HG03442 (cell line): ENCODE results near the gene CAB39L.
A peak's percentile ranks its signal among the peaks of the same experiment; 100 is the strongest.

Experiments used
- ATAC-seq: cut with Tn5 transposase; IDR thresholded peaks from one replicate; pipeline ENCODE4 v1.9.1; 2021; ENCODE audit warnings: mild to moderate bottlenecking, moderate library complexity; ENCODE audit not compliant: unreplicated experiment

Gene CAB39L

GRCh38 chr13:49443704-49444523, at the start of gene CAB39L, which contains the start of gene SETDB2:
TSS of gene CAB39L (minus strand) at chr13:49444064. CDS start at chr13:49382910, 61,154 bp downstream.
TSS of gene SETDB2 (plus strand) at chr13:49444274. CDS start at chr13:49451894, 7,620 bp downstream.
- ATAC-seq: peak; percentile 95

DNA sequence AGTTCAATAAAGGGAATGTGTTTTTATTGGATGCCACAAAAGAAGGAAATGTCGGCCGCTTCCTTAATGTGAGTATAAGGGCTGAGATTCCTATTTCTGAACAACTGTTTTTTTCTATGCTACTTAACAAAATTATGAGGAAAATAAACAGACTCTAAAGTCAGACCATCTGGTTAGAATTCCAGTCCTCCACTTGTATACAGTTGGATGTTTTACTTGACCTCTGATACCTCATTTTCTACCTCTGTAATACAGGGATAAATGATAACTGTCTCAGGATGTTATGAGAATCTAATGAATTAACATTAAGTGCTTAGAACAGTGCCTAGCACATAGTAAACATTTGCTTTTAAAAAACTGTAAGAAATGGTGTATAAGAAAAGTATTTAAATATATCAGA, 44.7 kb upstream of the CAB39L start:
- ATAC-seq: no peak

GRCh38 chr13:49481788-49482187, 37.9 kb upstream of the CAB39L start:
- no peak for ATAC-seq

DNA sequence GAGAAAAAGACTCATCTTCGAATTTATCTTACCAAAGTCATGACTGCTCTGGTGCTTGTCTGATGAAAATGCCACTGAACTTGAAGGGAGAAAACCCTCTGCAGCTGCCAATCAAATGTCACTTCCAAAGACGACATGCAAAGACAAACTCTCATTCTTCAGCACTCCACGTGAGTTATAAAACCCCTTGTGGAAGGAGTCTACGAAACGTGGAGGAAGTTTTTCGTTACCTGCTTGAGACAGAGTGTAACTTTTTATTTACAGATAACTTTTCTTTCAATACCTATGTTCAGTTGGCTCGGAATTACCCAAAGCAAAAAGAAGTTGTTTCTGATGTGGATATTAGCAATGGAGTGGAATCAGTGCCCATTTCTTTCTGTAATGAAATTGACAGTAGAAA, 32.7 kb upstream of the CAB39L start:
- no peak for ATAC-seq

DNA sequence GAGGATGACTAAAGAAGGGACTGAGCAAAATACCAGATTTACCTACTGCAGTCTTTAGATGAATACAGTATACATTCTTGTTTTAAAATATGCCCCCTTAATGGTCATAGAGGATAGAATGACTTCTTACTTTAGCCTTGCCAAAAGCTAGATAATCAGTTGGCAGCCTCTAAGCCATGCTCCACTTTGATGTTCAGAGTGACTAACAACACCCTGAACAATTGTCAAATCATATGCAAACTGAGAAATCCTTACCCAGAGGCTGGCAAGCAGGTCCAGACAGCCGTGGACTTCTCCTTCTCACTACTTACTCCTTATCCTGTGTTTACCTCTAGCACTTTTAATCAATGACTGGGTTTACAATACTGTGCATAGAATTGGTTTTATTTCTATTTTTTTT, 28.3 kb upstream of the CAB39L start:
- no peak for ATAC-seq

DNA sequence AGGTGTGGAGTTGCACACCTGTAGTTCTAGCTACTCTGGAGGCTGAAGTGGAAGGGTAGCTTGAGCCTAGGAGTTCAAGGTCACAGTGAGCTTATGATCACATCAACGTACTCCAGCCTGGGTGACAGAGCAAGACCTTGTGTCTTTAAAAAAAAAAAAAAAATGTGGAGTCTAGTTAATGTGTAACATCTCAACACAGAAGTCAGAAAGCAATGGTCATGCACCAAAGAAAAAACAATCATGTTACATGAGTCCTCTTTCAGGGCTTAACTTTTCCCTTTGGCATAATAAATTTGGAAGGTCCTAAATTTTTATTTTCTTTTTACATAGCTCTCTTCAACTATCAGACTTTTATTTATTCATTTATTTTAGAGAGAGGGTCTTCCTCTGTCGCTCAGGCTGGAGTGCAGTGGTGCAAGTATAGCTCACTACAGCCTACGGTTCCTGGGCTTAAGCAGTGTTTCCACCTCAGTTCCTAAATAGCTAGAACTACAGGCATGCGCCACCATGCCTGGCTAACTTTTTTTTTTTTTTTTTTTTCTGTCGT, 22.5 kb upstream of the CAB39L start:
- ATAC-seq: no peak

GRCh38 chr13:49464621-49465325, 20.9 kb upstream of the CAB39L start:
- no peak for ATAC-seq

DNA sequence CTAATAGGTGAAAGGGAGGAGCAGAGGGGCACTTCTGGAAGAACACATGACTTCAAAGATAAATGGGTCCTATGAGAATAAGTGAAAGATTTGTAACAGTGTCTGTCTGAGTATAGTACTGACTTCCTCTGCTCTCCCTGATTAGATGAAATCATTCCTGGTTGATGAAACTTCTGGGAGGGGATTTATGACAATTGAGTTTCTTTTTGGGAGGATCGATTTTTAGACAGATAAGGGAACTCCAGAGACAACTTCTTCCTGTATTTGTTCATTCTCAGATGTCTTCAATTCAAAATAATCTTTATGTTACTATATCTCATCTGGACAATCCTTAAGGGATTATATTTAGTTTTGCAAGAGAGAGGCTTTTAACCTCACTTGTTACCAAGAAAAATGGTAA, 20.2 kb upstream of the CAB39L start:
- ATAC-seq: no peak

DNA sequence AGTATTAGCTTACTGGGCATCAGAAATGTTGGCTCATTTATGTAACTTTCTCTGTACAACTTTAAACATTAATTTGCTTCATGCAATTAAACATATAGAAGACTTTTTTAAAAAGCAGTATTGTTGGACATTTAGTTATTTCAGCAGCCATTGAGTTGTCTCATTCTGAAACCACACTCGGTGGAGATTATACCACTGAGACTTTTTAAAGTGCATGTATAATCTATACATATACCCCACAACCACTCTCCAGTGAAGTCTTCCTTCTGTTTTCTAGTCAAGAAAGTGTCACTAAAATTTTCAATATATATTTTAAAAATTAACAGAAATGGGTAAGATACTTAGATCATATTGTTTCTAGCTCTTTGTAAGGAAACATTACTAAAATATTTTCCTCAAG, 15.7 kb upstream of the CAB39L start:
- ATAC-seq: no peak

DNA sequence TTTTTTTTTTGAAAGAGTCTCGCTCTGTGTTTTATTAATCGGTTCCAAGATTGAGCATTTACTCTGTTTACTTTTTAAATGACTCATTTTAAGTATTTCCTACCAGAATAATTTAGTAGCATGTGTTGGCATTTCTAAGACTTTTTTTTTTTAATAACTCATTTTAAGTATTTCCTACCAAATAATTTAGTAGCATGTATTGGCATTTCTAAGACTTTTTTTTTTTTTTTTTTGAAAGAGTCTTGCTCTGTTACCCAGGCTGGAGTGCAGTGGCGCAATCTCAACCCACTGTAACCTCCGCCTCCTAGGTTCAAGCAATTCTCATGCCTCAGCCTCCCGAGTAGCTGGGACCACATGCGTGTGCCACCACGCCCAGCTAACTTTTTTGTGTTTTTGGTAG, 13.4 kb upstream of the CAB39L start:
- no peak for ATAC-seq

GRCh38 chr13:49456156-49456555, 12.3 kb upstream of the CAB39L start:
- ATAC-seq: no peak

GRCh38 chr13:49455007-49455398, 11.1 kb upstream of the CAB39L start:
- no peak for ATAC-seq

GRCh38 chr13:49454388-49455006, 10.6 kb upstream of the CAB39L start:
- ATAC-seq: peak; percentile 92

- ATAC-seq: no peak
Measured at GRCh38 chr13:49453465-49453864, 9.6 kb upstream of the CAB39L start.

GRCh38 chr13:49452725-49453457, 9.0 kb upstream of the CAB39L start:
- no peak for ATAC-seq

DNA sequence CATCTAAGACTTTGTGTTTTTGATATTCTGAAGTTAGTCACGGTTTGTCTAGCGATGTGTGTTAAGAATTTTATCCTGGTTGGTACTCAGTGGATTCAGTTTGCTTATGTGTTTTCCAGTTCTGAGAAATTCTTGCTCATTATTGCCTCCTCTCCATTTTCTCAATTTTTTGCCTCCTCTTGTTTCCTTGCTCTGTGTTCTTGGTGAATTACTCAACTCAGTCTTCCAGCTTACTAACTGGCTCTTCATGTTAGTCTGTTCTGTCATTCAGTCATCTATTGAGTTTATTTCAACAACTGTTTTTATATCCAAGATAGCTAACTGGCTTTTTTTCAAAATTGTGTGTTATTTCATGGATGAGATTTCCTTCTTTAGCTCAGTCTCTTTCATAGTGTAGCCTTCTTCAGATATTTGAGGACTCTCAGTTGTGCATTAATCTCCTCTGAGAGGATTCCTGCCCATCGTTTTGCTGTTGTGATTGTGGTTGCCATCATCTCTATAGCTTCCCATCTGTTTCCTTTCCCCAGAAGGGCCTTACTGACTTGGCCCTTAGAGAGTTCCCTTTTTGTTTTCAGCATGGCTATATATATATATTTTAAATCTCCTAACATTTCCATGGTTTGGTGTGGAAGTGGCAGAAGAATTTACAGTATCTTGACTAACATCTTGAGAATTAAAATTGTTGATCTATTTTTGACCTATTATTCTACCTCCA, 6.4 kb upstream of the CAB39L start:
- no peak for ATAC-seq

DNA sequence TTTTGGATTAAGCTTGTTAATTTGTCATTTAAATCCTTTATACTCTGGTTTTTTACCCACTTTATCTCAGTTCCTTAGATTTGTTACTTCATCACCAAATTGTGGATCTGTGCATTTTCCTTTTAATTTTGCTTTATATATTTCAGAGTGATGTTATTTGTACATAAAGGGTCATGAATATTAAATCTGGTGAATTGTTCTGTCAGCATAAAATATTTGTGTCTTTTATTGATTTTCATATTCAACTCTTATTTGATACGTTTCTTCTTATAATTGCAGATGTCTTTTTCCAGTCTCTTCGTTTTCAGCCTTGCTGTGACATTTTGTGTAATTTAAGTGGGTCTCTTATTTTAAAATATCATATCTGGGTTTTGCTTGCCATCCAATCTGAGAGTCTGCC, 4.9 kb upstream of the CAB39L start:
- ATAC-seq: no peak

DNA sequence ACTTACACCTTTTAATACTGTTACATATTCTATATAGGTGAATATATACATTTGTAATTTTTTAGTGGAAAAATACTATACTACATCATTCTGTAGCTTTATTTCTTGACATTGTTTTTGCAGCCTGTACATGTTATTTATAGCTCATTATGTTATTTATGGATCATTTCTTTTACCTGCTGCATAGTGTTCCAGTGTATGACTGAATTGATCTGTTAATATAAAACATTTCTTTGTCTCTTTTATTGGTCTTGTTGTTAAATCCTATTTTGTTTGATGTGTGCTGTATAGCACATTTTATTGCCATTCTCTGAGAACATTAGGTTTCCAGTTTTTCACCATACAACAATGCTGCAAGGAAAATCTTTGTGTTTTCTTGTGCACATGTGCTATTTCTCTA, 2.6 kb upstream of the CAB39L start:
- no peak for ATAC-seq

GRCh38 chr13:49444524-49445395, 896 bp upstream of the CAB39L start:
- ATAC-seq: no peak
